GM21390 (cell line): ENCODE data around the gene NSFL1C.
A peak's percentile ranks its signal among the peaks of the same experiment; 100 is the strongest.

Experiments used
- ATAC-seq: cut with Tn5 transposase; IDR thresholded peaks from one replicate; pipeline ENCODE4 v1.9.1; 2021; ENCODE audit not compliant: unreplicated experiment

NSFL1C gene

GRCh38 chr20:1462834-1463233, 3.8 kb downstream of the NSFL1C start:
- no peak for ATAC-seq

GRCh38 chr20:1462001-1462400, 4.6 kb downstream of the NSFL1C start:
- no peak for ATAC-seq

GRCh38 chr20:1460275-1460674, 6.4 kb downstream of the NSFL1C start:
- no peak for ATAC-seq

GRCh38 chr20:1457992-1458391, 8.7 kb downstream of the NSFL1C start:
- ATAC-seq: no peak

GRCh38 chr20:1456300-1456699, 10.3 kb downstream of the NSFL1C start:
- ATAC-seq: no peak

GRCh38 chr20:1450926-1451491, 15.6 kb downstream of the NSFL1C start:
- no peak for ATAC-seq

- ATAC-seq: no peak
Observed at GRCh38 chr20:1449370-1449769, 17.3 kb downstream of the NSFL1C start.

- ATAC-seq: no peak
Observed at GRCh38 chr20:1448081-1448620, 18.5 kb downstream of the NSFL1C start.

GRCh38 chr20:1446536-1446935, 20.1 kb downstream of the NSFL1C start:
- ATAC-seq: no peak

GRCh38 chr20:1443085-1443484, 23.6 kb downstream of the NSFL1C start:
- ATAC-seq: no peak

- ATAC-seq: no peak
Observed at GRCh38 chr20:1442304-1442703, 24.3 kb downstream of the NSFL1C start.

GRCh38 chr20:1441133-1441532, 25.5 kb downstream of the NSFL1C start:
- ATAC-seq: no peak

- no peak for ATAC-seq
Observed at GRCh38 chr20:1440024-1440423, 26.6 kb downstream of the NSFL1C start.

GRCh38 chr20:1438361-1438760, 28.3 kb downstream of the NSFL1C start:
- ATAC-seq: no peak

GRCh38 chr20:1437235-1437904, 29.3 kb downstream of the NSFL1C start:
- ATAC-seq: no peak

- no peak for ATAC-seq
Observed at GRCh38 chr20:1436263-1436662, 30.4 kb downstream of the NSFL1C start.

GRCh38 chr20:1435337-1435699, 31.3 kb downstream of the NSFL1C start:
- no peak for ATAC-seq

GRCh38 chr20:1434571-1435336, 31.9 kb downstream of the NSFL1C start:
- ATAC-seq: peak; percentile 96

- ATAC-seq: no peak
Observed at GRCh38 chr20:1431158-1431557, 35.5 kb downstream of the NSFL1C start.

GRCh38 chr20:1430004-1430451, 36.6 kb downstream of the NSFL1C start:
- ATAC-seq: no peak

- no peak for ATAC-seq
Observed at GRCh38 chr20:1429143-1429728, 37.4 kb downstream of the NSFL1C start.
